Vagina (tissue), 2 donors: ENCODE data around the gene PEBP1. TPM values are rescaled to one million over a fixed set of nuclear protein-coding genes. Genes with fewer than 3 reads are reported as not detected.
A peak's percentile ranks its signal among the peaks of the same experiment; 100 is the strongest.

Experiments
- DNase-seq, 2 donors: peaks; one replicate each; pipeline ENCODE4 v3.0.0-alpha.2; 2017; ENCODE audit errors: extremely low spot score in 2 of 2
- H3K27ac ChIP-seq: fragments of 200-600 bp; sonication (generic); one replicate; pipeline ENCODE4 v1.5.1; 2019
- H3K27me3 ChIP-seq: fragments of 200-600 bp; sonication (generic); one replicate; pipeline ENCODE4 v1.5.1; 2019
- H3K36me3 ChIP-seq, 2 donors: fragments of 200-600 bp; sonication (generic); one replicate each; pipeline ENCODE4 v1.5.1; 2017 to 2019
- H3K4me1 ChIP-seq: fragments of 200-600 bp; sonication (generic); one replicate; pipeline ENCODE4 v1.5.1; 2019
- H3K4me3 ChIP-seq, 2 donors: fragments of 200-600 bp; sonication (generic); 1 replicate in 1 of 2; 2 replicates in 1 of 2; pipeline ENCODE4 v1.5.1; 2016 to 2019
- H3K9me3 ChIP-seq: fragments of 200-600 bp; sonication (generic); one replicate; pipeline ENCODE4 v1.5.1; 2019
- CTCF ChIP-seq, 3 experiments: fragments of 450-650 bp in 2 of 3; fragments of 200-600 bp in 1 of 3; sonication (generic) in 1 of 3; IDR thresholded peaks; one replicate each; pipeline ENCODE4 v1.5.1; 2017 to 2019; ENCODE audit warnings: antibody characterized with exemption in 3 of 3, mild to moderate bottlenecking in 2 of 3, moderate library complexity in 2 of 3
- POLR2A ChIP-seq, 2 donors: fragments of 450-650 bp; IDR thresholded peaks; one replicate each; pipeline ENCODE4 v1.6.1; 2017; ENCODE audit warnings: antibody characterized with exemption in 2 of 2, mild to moderate bottlenecking in 2 of 2, moderate library complexity in 2 of 2
- POLR2AphosphoS5 ChIP-seq, 2 donors: sonication (generic); formaldehyde crosslinking; IDR thresholded peaks; one replicate each; pipeline ENCODE4 v1.9.0; 2017; ENCODE audit warnings: antibody characterized with exemption in 2 of 2, mild to moderate bottlenecking in 2 of 2, low read depth in 1 of 2; ENCODE audit not compliant: insufficient read depth in 1 of 2
- intact Hi-C: fragments of 100-400 bp; cut with DNase I; formaldehyde crosslinking; loops from one replicate; pipeline ENCODE4 v1.15.1; 2023
- total RNA-seq: library from RNA; depleted of rRNA; stranded (reverse); fragments of >200 nt; gene quantifications from one replicate; pipeline ENCODE4 v1.2.3, GENCODE V29; 2016

PEBP1 gene
- total RNA-seq, 1 donor from 2014 or later = 167 TPM

- TF ChIP-seq POLR2AphosphoS5 (IDR thresholded peaks at IDR 0.05; ENCODE audit: insufficient read depth in 1 of 2, low read depth in 1 of 2) (no peak), POLR2A (IDR thresholded peaks at IDR 0.05) (no peak), CTCF (IDR thresholded peaks at IDR 0.05) (no peak)
- intact Hi-C loops = no loop called here
- Histone ChIP-seq H3K27me3 (no peaks in the 10 kb centered on the region), H3K36me3 (no peaks in the 10 kb centered on the region), H3K4me3 (peak overlapping the region; percentile 33 to 34), H3K4me1 (peaks cover 27% of the 10 kb centered on the region), H3K27ac (peak overlapping the region; percentile 82), H3K9me3 (no peaks in the 10 kb centered on the region)
- no peak for DNase-seq
Observed at GRCh38 chr12:118188690-118189371, 52.9 kb downstream of the PEBP1 start.

- peak overlapping the region; percentile 82 for H3K27ac ChIP-seq
- peak overlapping the region; percentile 34 to 37 for H3K4me3 ChIP-seq
- H3K27me3 ChIP-seq = no peaks in the 10 kb centered on the region
- no peak for TF ChIP-seq CTCF (IDR thresholded peaks at IDR 0.05)
- no peak for TF ChIP-seq POLR2A (IDR thresholded peaks at IDR 0.05)
- TF ChIP-seq POLR2AphosphoS5 (IDR thresholded peaks at IDR 0.05; ENCODE audit: insufficient read depth in 1 of 2, low read depth in 1 of 2) = no peak
- H3K36me3 ChIP-seq = peaks cover 0 to 3% of the 10 kb centered on the region in 2 donors
- DNase-seq = no peak
- intact Hi-C loops = no loop called here
- H3K9me3 ChIP-seq = no peaks in the 10 kb centered on the region
- peaks cover 27% of the 10 kb centered on the region for H3K4me1 ChIP-seq
Observed at GRCh38 chr12:118189741-118190191, 53.8 kb downstream of the PEBP1 start.

GRCh38 chr12:118190266-118190665 is 54.3 kb downstream of the PEBP1 start:
- Histone ChIP-seq H3K9me3 (no peaks in the 10 kb centered on the region), H3K27me3 (no peaks in the 10 kb centered on the region), H3K4me3 (peak overlapping the region; percentile 34 to 37), H3K36me3 (peaks cover 0 to 8% of the 10 kb centered on the region in 2 donors), H3K27ac (peak overlapping the region; percentile 82), H3K4me1 (peaks cover 27% of the 10 kb centered on the region)
- intact Hi-C loops = no loop called here
- DNase-seq = no peak
- TF ChIP-seq CTCF (IDR thresholded peaks at IDR 0.05) (no peak), POLR2AphosphoS5 (IDR thresholded peaks at IDR 0.05; ENCODE audit: insufficient read depth in 1 of 2, low read depth in 1 of 2) (peak in 1 of 2 donors; percentile 40)

- H3K4me1 ChIP-seq = peaks cover 20% of the 10 kb centered on the region
- TF ChIP-seq POLR2AphosphoS5 (IDR thresholded peaks at IDR 0.05; ENCODE audit: insufficient read depth in 1 of 2, low read depth in 1 of 2) (no peak), POLR2A (IDR thresholded peaks at IDR 0.05) (no peak), CTCF (IDR thresholded peaks at IDR 0.05) (no peak)
- peaks cover 0 to 21% of the 10 kb centered on the region in 2 donors for H3K36me3 ChIP-seq
- H3K9me3 ChIP-seq = no peaks in the 10 kb centered on the region
- intact Hi-C loops = no loop called here
- no peak overlapping the region for H3K27ac ChIP-seq
- H3K4me3 ChIP-seq = no peak overlapping the region
- no peaks in the 10 kb centered on the region for H3K27me3 ChIP-seq
- no peak for DNase-seq
Observed at GRCh38 chr12:118193477-118193876, 57.6 kb downstream of the PEBP1 start.

- Histone ChIP-seq H3K9me3 (no peaks in the 10 kb centered on the region), H3K27me3 (no peaks in the 10 kb centered on the region), H3K27ac (no peak overlapping the region), H3K4me1 (peaks cover 17% of the 10 kb centered on the region), H3K36me3 (peaks cover 2 to 25% of the 10 kb centered on the region in 2 donors), H3K4me3 (no peak overlapping the region)
- DNase-seq = no peak
- intact Hi-C loops = no loop called here
- TF ChIP-seq POLR2AphosphoS5 (IDR thresholded peaks at IDR 0.05; ENCODE audit: insufficient read depth in 1 of 2, low read depth in 1 of 2) = no peak
- TF ChIP-seq POLR2A (IDR thresholded peaks at IDR 0.05) = no peak
- no peak for TF ChIP-seq CTCF (IDR thresholded peaks at IDR 0.05)
Observed at GRCh38 chr12:118193958-118194357, 58.0 kb downstream of the PEBP1 start.
